GM12878 (cell line): ENCODE data around the gene MXI1. TPM values are rescaled to one million over a fixed set of nuclear protein-coding genes. Genes with fewer than 3 reads are reported as not detected.

Experiments used
- BHLHE40 ChIP-seq, 2 experiments: fragments of 450-650 bp in 1 of 2; IDR thresholded peaks; 2 replicates each; pipeline ENCODE4 v1.6.1; 2011 to 2017; ENCODE audit warnings: low read depth in 2 of 2, borderline replicate concordance in 1 of 2, improper control_type of control experiment in 1 of 2, low read length in 1 of 2, mild to moderate bottlenecking in 1 of 2
- JUNB ChIP-seq: IDR thresholded peaks from 2 replicates; pipeline ENCODE4 v1.6.1; 2016; ENCODE audit warnings: antibody characterized with exemption, mild to moderate bottlenecking
- MTA3 ChIP-seq: IDR thresholded peaks from 2 replicates; pipeline ENCODE4 v1.6.1; 2012; ENCODE audit warnings: low read length, inconsistent platforms, borderline replicate concordance
- MXI1 ChIP-seq: fragments of 150-350 bp; IDR thresholded peaks from 2 replicates; pipeline ENCODE4 v1.6.1; 2011; ENCODE audit warnings: low read depth, mild to moderate bottlenecking, inconsistent platforms, low read length, improper control_type of control experiment
- RB1 ChIP-seq: fragments of 450-650 bp; formaldehyde crosslinking; IDR thresholded peaks from 2 replicates; pipeline ENCODE4 v1.6.1; 2017; ENCODE audit warnings: mild to moderate bottlenecking, borderline replicate concordance
- polyA plus RNA-seq, 11 experiments: library from polyadenylated mRNA; depleted of rRNA in 4 of 11; unstranded in 6 of 11; stranded (reverse) in 5 of 11; fragments of >200 nt; fragmentation: Nextera tagmentation in 4 of 11; fragmentation: Illumina TruSeq in 1 of 11; extraction: Ambion mirVana in 4 of 11; extraction: Trizol in 1 of 11; gene quantifications; 1 replicate in 1 of 11; 2 replicates in 10 of 11; pipeline versions ENCODE4 v1.2.1 to v1.2.3, GENCODE V29; 2011 to 2016; ENCODE audit warnings: inconsistent platforms in 2 of 11, missing spikeins in 2 of 11, low read depth in 1 of 11
- total RNA-seq, 4 experiments: library from RNA; depleted of rRNA in 3 of 4; stranded (reverse); fragments of >200 nt in 3 of 4; fragmentation: Illumina TruSeq in 1 of 4; extraction: Trizol in 1 of 4; gene quantifications; 2 replicates each; pipeline versions ENCODE4 v1.2.1 to v1.2.3, GENCODE V29; 2013 to 2021
- TF ChIP-seq, protein P1 (sequence below): fragments of 450-650 bp; formaldehyde crosslinking; IDR thresholded peaks from 2 replicates; pipeline ENCODE4 v1.4.0; 2020; ENCODE audit warnings: mild to moderate bottlenecking, moderate library complexity

The MXI1 gene
- total and polyA plus RNA-seq, 10 of the 15 experiments (the other 5 are each of a cell fraction or from before 2014, with no cell fraction given): 0.23 to 8.0 (median 0.41) TPM

DNA sequence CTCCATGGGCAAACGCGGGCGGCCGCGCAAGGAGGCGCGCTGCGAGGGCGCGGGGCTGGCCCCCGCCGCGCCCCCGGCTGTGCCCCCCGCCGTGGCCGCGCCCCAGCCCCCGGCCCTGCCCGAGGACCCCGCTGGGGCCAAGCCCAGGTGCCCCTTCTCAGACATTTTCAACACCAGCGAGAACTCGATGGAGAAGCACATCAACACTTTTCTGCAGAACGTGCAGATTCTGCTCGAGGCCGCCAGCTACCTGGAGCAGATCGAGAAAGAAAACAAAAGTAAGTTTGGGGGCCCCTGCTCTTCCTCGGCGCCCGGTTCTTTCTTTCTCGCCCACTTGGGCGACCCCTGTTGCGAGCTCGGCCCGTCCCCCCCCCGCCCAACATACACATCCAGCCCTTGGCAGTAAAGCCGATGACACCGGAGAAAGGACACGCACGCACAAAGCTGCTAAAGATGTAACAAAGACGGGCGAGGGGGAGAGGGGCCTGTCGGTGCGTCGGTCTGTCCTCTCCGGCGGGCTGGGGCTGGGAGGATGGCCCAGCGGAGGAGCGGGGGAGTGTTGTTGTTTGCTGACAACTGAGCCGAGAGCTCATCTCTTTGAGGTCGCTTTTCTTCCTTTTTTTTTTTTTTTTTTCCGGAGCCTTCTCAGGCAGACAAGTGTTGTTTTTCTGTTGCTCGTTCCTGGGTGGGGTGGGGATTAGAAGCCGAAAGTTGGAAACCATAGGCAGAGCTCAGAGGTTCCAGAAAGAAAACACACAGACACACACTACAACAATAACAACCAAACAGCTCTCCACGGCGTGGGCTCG, 604 bp downstream of the MXI1 start (continued):
- TF ChIP-seq, protein P1, sequence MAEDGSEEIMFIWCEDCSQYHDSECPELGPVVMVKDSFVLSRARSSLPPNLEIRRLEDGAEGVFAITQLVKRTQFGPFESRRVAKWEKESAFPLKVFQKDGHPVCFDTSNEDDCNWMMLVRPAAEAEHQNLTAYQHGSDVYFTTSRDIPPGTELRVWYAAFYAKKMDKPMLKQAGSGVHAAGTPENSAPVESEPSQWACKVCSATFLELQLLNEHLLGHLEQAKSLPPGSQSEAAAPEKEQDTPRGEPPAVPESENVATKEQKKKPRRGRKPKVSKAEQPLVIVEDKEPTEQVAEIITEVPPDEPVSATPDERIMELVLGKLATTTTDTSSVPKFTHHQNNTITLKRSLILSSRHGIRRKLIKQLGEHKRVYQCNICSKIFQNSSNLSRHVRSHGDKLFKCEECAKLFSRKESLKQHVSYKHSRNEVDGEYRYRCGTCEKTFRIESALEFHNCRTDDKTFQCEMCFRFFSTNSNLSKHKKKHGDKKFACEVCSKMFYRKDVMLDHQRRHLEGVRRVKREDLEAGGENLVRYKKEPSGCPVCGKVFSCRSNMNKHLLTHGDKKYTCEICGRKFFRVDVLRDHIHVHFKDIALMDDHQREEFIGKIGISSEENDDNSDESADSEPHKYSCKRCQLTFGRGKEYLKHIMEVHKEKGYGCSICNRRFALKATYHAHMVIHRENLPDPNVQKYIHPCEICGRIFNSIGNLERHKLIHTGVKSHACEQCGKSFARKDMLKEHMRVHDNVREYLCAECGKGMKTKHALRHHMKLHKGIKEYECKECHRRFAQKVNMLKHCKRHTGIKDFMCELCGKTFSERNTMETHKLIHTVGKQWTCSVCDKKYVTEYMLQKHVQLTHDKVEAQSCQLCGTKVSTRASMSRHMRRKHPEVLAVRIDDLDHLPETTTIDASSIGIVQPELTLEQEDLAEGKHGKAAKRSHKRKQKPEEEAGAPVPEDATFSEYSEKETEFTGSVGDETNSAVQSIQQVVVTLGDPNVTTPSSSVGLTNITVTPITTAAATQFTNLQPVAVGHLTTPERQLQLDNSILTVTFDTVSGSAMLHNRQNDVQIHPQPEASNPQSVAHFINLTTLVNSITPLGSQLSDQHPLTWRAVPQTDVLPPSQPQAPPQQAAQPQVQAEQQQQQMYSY: no peak
- no peak for TF ChIP-seq JUNB
- TF ChIP-seq MXI1: 0 out of 2 replicates have a peak, but pooled peaks have one; percentile 15
- TF ChIP-seq RB1: no peak
- TF ChIP-seq BHLHE40 (IDR thresholded peaks at IDR 0.05; ENCODE audit: borderline replicate concordance in 1 of 2, low read depth in 2 of 2, low read length in 1 of 2): no peak
- TF ChIP-seq MTA3: no peak
